Heart right ventricle (tissue), 16 donors: Measurements from ENCODE around the gene TGFB2. TPM values are rescaled to one million over a fixed set of nuclear protein-coding genes. Genes with fewer than 3 reads are reported as not detected.
A peak's percentile ranks its signal among the peaks of the same experiment; 100 is the strongest.

Experiments used
- ATAC-seq, 8 donors: fragments of 200-7000 bp; cut with Tn5 transposase; one replicate each; pipeline ENCODE4 v1.9.1; 2020; ENCODE audit warnings: mild to moderate bottlenecking in 8 of 8, moderate library complexity in 8 of 8, moderate number of reproducible peaks in 1 of 8
- DNase-seq, 2 donors: peaks; one replicate each; pipeline ENCODE4 v3.0.0-alpha.2; 2020
- H3K27ac ChIP-seq, 10 donors: fragments of 200-600 bp; sonication (generic) in 2 of 10; one replicate each; pipeline versions ENCODE4 v1.5.0 to v1.8.0; 2020 to 2022; ENCODE audit warnings: mild to moderate bottlenecking in 3 of 10
- H3K27me3 ChIP-seq, 7 donors: fragments of 200-600 bp; one replicate each; pipeline ENCODE4 v1.8.0; 2021 to 2022; ENCODE audit warnings: mild to moderate bottlenecking in 2 of 7
- H3K36me3 ChIP-seq, 9 donors: fragments of 200-600 bp; sonication (generic) in 1 of 9; one replicate each; pipeline versions ENCODE4 v1.5.0 to v1.8.0; 2020 to 2022; ENCODE audit warnings: mild to moderate bottlenecking in 2 of 9
- H3K4me1 ChIP-seq, 9 donors: fragments of 200-600 bp; sonication (generic) in 1 of 9; one replicate each; pipeline versions ENCODE4 v1.5.0 to v1.8.0; 2020 to 2022; ENCODE audit warnings: mild to moderate bottlenecking in 4 of 9
- H3K4me3 ChIP-seq, 10 donors: fragments of 200-600 bp; sonication (generic) in 2 of 10; one replicate each; pipeline versions ENCODE4 v1.5.0 to v1.8.0; 2020 to 2022; ENCODE audit warnings: mild to moderate bottlenecking in 7 of 10, moderate library complexity in 2 of 10
- H3K9me3 ChIP-seq, 11 donors: fragments of 200-600 bp in 10 of 11; sonication (generic) in 2 of 11; one replicate each; pipeline versions ENCODE4 v1.5.0 to v1.8.0; 2013 to 2022; ENCODE audit warnings: mild to moderate bottlenecking in 2 of 11, control low read depth in 1 of 11, moderate library complexity in 1 of 11
- CTCF ChIP-seq, 9 donors: fragments of 200-600 bp; sonication (generic) in 2 of 9; IDR thresholded peaks; one replicate each; pipeline versions ENCODE4 v1.5.0 to v1.8.0; 2021 to 2022; ENCODE audit warnings: antibody characterized with exemption in 9 of 9, mild to moderate bottlenecking in 5 of 9, moderate library complexity in 1 of 9
- WGBS, 2 donors: extraction: QIAGEN DNeasy Blood & Tissue Kit; methylation state at CpG; one replicate each; pipeline ENCODE4 v1.1.7; 2013; ENCODE audit warnings: inconsistent platforms in 1 of 2; 5-methylcytosine and 5-hydroxymethylcytosine counted together
- intact Hi-C, 10 donors: fragments of 100-400 bp; cut with DNase I; formaldehyde crosslinking; loops; one replicate each; pipeline versions ENCODE4 v1.11.1 to v1.14.2; 2022
- polyA plus RNA-seq, 2 donors: library from polyadenylated mRNA; stranded (reverse); fragments of 200-250 nt; gene quantifications; one replicate each; pipeline ENCODE4 v1.2.3, GENCODE V29; 2013
- total RNA-seq, 10 donors: library from RNA; stranded (reverse); fragmentation: NEBNext Ultra II Directional in 3 of 10; extraction: Animal tissue kit (Norgen Biotek cat#: 25700) in 3 of 10; gene quantifications; one replicate each; pipeline versions ENCODE4 v1.2.1 to v1.2.4, GENCODE V29; 2021 to 2023
- donor health status: Arrhythmogenic right ventricular cardiomyopathy.
- donor health status: ischemic (EF 13 %, LVEDD 7.1; RV severe dilation, severe dysfunction).
- donor health status: healthy with polysubstance abuse.
- donor health status: DM: no; HTN: yes; CAD: no.
- donor health status: DM: no; HTN: no; CAD: no.
- donor health status: ischemic (EF 25% LVEDD 6.9; RV normal size, moderate dysfunction).
- donor health status: ischemic (EF 25% LVEDD 5.7; RV mildly dilated, moderate dysfunction).
- donor health status: healthy.
- donor health status: DM: yes; HTN: yes; CAD: no.
- donor health status: Ischemic cardiomyopathy.
- donor health status: ischemic (EF 35%, LVEDD 5.7; RV mildly dilated, moderate dysfunction).
- donor health status: nonischemic (EF 11% LVEDD 7.7; RV severe dilation, severe dysfunction).
- donor health status: DM: yes; HTN: yes; CAD: no.
- donor health status: PGD.
- donor health status: ischemic (EF 29% LVEDD 5.4; RV normal size, mild dysfunction).
- donor health status: nonischemic (EF 23%, LVEDD 6.1; RV moderate dilation, normal function).

Gene TGFB2
- total and polyA plus RNA-seq, 12 donors = 0.51 to 63.3 (median 4.8) TPM

- TF ChIP-seq CTCF (IDR thresholded peaks at IDR 0.05) = no peak
- Histone ChIP-seq H3K4me1 (peaks cover 0 to 10% (median 0%) of the 10 kb centered on the region in 9 donors), H3K9me3 (no peaks in the 10 kb centered on the region), H3K4me3 (no peak overlapping the region), H3K27ac (no peak overlapping the region), H3K36me3 (peaks cover 0 to 25% (median 0%) of the 10 kb centered on the region in 9 donors), H3K27me3 (no peaks in the 10 kb centered on the region)
- no peak for ATAC-seq
- no peak for DNase-seq
- WGBS, 2 donors = 71 to 78% methylated on average over 4 of the region's 4 CpGs
- intact Hi-C loops = no loop called here
Measured at GRCh38 chr1:218298398-218298797, 46.7 kb upstream of the TGFB2 start.

GRCh38 chr1:218299416-218299815 lies 45.7 kb upstream of the TGFB2 start:
- H3K27me3 ChIP-seq = no peaks in the 10 kb centered on the region
- intact Hi-C loops = no loop called here
- no peak overlapping the region for H3K4me3 ChIP-seq
- TF ChIP-seq CTCF (IDR thresholded peaks at IDR 0.05) = peak in 7 of 9 donors; percentile 30 to 63 (median 46)
- H3K27ac ChIP-seq = no peak overlapping the region
- DNase-seq (no peak), ATAC-seq (peak in 1 of 8 donors; percentile 19)
- 68 to 80% methylated on average over 2 of the region's 2 CpGs for WGBS, 2 donors
- no peaks in the 10 kb centered on the region for H3K9me3 ChIP-seq
- peaks cover 0 to 10% (median 4%) of the 10 kb centered on the region in 9 donors for H3K4me1 ChIP-seq
- H3K36me3 ChIP-seq = peaks cover 0 to 30% (median 0%) of the 10 kb centered on the region in 9 donors

GRCh38 chr1:218301217-218301616 lies 43.9 kb upstream of the TGFB2 start:
- H3K27ac ChIP-seq = no peak overlapping the region
- H3K4me1 ChIP-seq = peaks cover 0 to 20% (median 4%) of the 10 kb centered on the region in 9 donors
- intact Hi-C loops = no loop called here
- DNase-seq (no peak), ATAC-seq (no peak)
- H3K9me3 ChIP-seq = no peaks in the 10 kb centered on the region
- TF ChIP-seq CTCF (IDR thresholded peaks at IDR 0.05) = no peak
- peaks cover 0 to 35% (median 0%) of the 10 kb centered on the region in 9 donors for H3K36me3 ChIP-seq
- H3K27me3 ChIP-seq = no peaks in the 10 kb centered on the region
- WGBS, 2 donors = 97 to 98% methylated on average over 1 of the region's 1 CpG
- H3K4me3 ChIP-seq = no peak overlapping the region

- DNase-seq (no peak), ATAC-seq (no peak)
- Histone ChIP-seq H3K36me3 (peaks cover 0 to 35% (median 0%) of the 10 kb centered on the region in 9 donors), H3K4me3 (no peak overlapping the region), H3K9me3 (no peaks in the 10 kb centered on the region), H3K27ac (no peak overlapping the region), H3K27me3 (no peaks in the 10 kb centered on the region), H3K4me1 (peaks cover 0 to 24% (median 4%) of the 10 kb centered on the region in 9 donors)
- intact Hi-C loops = no loop called here
- no peak for TF ChIP-seq CTCF (IDR thresholded peaks at IDR 0.05)
- 96 to 97% methylated on average over 3 of the region's 3 CpGs for WGBS, 2 donors
Measured at GRCh38 chr1:218302155-218302554, 43.0 kb upstream of the TGFB2 start.
